ENCODE measurements around the gene CDH16.

GRCh38 chr16:66937725-66938337 is 19.1 kb upstream of the CDH16 start:
- no peak for TF ChIP-seq EZH2 (IDR thresholded peaks at IDR 0.05; ENCODE audit: insufficient read depth, low read length)
- TF ChIP-seq, protein P1, sequence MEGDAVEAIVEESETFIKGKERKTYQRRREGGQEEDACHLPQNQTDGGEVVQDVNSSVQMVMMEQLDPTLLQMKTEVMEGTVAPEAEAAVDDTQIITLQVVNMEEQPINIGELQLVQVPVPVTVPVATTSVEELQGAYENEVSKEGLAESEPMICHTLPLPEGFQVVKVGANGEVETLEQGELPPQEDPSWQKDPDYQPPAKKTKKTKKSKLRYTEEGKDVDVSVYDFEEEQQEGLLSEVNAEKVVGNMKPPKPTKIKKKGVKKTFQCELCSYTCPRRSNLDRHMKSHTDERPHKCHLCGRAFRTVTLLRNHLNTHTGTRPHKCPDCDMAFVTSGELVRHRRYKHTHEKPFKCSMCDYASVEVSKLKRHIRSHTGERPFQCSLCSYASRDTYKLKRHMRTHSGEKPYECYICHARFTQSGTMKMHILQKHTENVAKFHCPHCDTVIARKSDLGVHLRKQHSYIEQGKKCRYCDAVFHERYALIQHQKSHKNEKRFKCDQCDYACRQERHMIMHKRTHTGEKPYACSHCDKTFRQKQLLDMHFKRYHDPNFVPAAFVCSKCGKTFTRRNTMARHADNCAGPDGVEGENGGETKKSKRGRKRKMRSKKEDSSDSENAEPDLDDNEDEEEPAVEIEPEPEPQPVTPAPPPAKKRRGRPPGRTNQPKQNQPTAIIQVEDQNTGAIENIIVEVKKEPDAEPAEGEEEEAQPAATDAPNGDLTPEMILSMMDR (IDR thresholded peaks at IDR 0.05; ENCODE audit: insufficient read depth, low read depth, low read length): no peak
